CD4-positive, alpha-beta T cell treated with Interleukin-6 for 4 hours (primary cell): ENCODE measurements around the gene CDC5L.
A peak's percentile ranks its signal among the peaks of the same experiment; 100 is the strongest.
"Not testable (repeated sequence)": the region's sequence is repeated elsewhere in the genome, so short reads cannot be mapped to it uniquely, and the experiment has no call there.

Experiments
- DNase-seq: peaks from one replicate; pipeline ENCODE4 v3.0.0-alpha.2; 2020; ENCODE audit warnings: mixed read lengths

Gene CDC5L

DNA sequence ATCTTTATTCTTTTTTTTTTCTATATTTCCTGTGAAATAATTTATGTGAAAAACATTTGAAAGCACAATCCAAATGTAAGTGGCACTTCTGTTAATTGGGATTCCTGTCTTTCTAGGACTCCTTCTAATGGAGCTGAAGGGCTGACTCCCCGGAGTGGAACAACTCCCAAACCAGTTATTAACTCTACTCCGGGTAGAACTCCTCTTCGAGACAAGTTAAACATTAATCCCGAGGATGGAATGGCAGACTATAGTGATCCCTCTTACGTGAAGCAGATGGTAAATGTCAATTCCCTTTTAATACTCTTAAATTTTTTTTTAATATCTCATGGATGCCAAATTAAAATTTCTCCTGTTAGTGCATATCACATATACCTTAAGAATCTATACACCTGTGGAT, 35.0 kb downstream of the CDC5L start:
- no peak for DNase-seq

DNA sequence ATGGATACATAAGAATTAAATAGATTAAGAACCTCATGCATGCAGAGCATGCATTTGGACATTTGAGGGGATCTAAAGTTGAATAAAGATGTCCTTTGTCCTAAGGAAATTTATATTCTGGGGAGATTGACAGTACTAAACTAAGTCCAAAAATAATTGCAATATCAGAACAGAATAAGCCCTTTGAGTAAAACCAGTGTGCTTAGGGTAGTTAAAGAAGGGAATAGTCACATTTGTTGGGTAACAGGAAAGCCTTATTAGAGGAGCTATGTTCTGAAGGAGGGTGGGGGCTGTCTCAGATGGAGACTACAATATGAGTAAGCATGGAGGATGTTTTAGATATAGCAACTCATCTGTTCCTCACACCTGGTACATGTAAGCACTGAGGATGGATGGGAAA, 35.8 kb downstream of the CDC5L start:
- no peak for DNase-seq

DNA sequence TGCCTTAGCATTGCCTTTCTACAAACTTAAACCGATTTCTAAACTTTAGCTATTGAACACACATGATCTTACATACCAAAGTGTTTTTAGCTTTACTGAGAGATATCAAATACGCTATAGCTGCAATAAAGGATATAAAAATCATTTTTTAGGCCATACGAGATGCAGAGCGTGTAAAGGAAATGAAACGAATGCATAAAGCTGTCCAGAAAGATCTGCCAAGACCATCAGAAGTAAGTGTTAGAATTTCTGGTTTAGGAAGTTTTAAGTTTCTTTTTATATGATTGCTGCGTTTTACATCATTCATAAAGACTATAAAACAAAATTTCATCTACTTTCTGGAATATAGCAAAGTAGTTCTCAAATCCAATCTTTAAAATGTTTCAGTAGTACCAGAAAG, 38.4 kb downstream of the CDC5L start:
- DNase-seq: no peak

DNA sequence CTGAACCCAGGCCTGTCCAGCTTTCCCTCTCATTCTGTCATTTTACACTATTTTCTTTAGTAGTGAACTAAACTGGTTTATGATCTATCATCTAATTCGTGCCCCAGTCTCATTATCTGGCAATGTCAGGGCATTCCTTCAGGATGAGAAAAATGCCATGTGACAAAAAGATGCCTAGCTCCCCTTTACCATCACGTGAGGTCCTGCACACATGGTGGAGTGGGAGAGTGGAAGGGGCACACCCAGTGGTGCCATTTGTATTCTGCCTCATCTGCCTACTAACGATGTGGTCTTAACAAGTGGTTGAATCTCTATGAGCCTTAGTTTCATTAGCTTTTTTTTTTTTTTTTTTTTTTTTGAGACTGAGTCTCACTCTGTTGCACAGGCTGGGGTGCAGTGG, 41.2 kb downstream of the CDC5L start:
- DNase-seq: no peak

DNA sequence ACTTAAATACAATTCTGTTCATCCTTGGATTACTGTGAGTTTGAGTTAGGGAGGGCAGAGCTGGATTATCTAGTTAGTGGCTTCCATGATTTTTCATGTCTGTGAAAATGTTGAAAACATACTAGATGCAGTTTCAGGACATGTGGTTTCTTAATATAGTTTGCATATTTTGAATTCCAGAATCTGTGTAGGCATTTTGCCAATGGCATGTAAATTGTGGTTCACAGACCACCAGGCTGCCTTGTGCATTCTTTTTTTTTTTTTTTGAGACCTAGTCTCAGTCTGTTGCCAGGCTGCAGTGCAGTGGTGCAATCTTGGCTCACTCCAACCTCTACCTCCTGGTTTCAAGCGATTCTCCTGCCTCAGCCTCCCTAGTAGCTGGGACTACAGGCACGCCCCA, 42.8 kb downstream of the CDC5L start:
- DNase-seq: no peak

DNA sequence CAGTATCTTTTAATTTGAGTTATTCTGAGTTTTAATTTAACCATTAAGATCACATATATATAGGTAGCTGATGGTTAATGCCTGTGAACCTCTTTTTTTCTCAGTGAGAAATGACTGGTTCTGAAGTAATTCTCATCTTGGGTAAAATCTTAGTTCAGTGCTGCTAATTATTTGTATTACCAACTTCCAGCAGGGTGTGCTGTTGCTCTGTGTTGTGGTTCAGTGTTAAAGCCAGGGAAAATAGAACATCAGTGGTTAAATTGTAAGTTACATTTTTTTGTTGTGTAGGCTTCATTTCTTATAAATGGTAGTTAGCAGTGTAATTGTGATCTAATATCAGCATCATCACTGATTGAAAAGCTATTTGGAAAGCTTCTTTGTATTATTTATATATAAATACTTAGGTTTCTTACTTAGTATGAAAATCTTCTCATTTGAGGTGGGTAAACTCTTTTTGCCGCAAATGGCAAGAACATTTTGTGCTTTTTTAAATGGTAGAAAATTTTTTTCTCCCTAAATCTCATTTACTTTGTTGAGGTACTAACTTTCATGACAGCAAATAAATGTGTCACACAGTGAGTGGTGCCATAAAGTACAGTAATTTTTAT, 43.7 kb downstream of the CDC5L start:
- DNase-seq: peak; percentile 51

DNA sequence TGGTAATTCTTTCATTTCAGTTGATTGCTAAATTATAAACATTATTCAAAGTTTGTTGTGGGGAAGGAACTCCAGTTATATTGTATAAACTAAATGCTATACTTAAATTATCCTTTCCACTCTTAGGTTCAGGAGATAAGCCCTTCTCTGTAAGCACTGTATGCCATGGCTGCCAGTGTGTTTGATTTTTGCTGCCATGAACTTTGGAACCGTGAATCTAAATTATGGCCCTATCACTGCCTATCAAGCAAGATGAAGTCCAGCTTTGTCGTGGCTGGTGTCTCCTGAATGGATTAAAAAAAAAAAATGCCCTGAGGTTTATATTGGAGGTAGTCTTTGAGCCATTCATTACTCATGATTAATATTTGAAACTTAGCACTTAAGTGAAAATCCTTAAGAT, 44.7 kb downstream of the CDC5L start:
- DNase-seq: no peak

DNA sequence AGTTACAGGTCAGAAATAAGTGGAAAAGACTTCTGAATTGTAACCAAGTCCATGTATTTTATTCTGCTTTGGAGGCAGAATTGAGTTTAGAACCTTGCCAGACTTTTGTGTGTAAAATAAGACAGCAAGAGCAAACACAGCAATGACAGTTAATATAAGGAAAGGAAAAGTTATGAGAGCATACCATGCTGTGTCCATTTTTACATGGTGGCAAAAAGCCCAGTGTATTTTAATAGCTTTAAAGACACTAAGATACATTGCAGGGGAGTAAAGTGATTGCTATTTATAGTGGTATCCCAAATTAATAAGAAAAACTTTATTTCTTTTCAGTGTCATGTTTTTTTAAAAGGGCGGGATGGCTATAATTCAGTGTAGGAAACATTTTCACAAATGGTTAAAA, 45.2 kb downstream of the CDC5L start:
- no peak for DNase-seq

DNA sequence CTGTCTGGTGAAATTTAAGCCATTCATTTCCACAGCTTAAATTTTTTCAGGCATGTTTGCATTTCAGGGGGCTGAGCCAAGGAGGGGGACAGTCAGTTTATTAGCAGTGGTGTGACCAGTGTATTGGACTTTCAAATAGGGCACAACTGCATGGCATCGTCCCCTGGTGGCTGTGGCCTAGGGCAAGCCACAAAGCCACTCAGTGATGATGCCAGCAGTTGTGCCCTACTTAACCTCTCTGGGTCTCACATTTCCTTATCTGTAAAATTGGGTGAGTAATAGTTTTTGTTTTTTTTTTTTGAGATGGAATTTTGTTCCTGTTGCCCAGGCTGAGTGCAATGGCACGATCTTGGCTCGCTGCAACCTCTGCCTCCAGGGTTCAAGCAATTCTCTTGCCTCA, 48.0 kb downstream of the CDC5L start:
- DNase-seq: no peak

DNA sequence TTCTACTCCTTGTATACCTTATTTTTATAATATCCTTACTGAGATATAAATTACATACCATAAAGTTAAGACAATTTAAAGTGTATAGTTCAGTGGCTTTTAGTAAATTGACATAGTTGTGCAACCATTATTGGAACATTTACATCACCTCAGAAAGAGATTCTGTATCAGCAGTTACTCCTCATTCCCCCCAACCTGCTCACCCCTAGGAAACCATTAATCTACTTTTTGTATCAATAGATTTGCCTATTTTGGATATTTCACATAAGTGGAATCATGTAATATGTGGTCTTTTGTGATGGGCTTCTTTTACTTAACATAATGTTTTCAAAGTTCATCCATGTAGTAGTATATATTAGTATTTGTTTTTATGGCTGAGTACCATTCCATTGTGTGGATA, 51.3 kb downstream of the CDC5L start:
- no peak for DNase-seq

DNA sequence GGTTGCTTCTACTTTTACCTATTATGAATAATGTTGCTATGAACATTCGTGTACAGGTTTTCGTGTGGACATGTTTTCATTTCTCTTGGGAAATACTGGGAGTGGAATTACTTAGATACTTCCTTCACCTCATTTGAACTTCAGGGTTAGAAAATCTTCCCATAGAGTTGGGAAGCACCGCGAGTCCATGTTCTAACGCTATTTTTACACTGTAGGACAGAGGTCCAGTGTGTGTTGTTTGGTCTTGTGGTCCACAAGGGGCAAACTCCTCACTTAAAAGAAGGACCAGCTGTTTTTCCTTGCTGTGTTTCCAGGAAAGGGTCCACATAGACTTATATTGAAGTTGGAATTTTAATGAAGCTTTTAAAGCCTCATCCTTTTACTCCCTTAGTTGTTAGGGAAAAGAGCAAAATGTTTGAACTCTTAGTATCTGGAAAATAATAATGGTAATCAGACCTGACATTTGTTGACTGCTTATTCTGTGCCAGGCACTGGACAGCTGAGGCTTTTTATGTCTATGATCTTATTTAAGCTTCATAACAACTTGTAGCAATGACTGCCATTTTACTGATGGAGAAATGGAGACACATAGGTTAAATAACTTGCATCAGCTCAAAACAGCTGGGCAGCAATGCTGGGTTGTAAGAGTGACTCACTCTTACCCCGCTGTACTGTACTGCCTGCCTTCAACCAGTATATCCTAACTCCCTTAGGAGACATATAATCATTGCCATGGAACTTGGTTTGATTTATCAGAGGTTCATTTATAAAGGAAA, 52.0 kb downstream of the CDC5L start:
- no peak for DNase-seq

DNA sequence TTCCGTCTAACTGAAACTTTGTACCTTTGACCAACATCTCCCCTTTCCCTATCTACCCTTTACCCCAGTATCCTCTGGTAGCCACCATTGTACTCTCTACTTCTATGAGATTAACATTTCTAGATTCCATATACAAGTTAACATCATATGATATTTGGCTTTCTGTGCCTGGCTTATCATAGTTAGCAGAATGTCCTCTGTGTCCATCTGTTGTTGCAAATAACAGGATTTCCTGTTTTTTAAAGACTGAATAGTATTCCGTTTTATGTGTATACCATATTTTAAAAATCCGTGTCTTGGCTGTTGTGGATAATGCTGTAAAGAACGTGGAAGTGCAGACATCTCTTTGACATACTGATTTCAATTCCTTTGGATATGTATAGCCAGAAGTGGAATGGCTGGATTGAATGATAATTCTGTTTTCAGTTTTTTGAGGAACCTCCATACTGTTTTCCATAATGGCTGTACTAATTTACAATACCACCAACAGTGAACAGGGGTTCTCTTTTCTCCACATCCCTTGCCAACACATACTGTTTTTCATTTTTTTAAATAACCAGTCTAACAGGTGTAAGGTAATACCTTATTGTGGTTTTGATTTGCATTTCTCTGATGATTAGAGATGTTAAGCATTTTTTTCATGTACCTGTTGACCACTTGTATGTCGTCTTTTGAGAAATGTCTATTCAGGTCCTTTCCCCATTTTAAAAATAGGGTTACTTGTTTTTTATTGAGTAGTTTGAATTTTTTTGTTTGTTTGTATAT, 53.8 kb downstream of the CDC5L start:
- no peak for DNase-seq

DNA sequence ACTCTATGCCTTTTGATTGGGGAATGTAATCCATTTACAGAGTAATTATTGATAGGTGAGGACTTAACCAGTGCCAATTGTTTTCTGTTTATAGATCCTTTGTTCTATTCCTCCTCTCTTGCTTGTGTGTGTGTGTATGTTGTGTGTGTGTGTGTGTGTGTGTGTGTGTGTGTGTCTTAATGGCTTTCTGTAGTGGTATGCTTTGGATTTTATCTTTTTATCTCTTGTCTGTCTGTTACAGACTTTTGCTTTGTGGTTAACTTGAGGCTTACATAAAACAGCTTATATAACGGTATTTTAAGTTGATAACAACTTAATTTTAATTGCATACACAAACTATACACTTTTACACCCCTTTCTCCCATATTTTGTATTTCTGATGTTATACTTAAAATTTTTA, 54.7 kb downstream of the CDC5L start:
- DNase-seq: no peak

DNA sequence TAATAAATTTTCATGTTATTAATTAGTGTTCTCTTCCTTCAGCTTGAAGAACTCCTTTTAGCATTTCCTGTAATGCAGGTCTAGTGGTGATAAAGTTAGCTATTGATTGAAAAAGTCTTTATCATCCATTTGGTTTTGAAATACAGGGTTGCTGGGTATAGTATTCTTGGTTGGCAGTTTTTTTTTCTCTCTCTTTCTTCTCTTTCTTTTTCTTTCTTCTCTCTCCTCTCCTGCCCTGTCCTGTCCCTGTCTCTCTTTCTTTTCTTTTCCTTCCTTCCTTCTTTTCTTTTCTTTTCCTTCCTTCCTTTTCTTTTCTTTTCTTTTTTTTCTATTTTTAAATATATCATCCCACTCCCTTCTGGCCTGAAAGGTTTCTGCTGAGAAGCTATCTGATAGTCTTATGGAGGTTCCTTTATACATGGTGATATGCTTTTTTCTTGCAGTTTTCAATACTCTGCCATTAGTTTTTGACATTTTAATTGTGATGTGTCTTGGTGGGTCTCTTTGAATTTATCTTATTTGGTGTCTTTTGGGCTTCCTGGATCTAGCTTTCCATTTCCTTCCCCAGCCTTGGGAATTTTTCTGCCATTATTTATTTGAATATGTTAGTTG, 55.4 kb downstream of the CDC5L start:
- no peak for DNase-seq

DNA sequence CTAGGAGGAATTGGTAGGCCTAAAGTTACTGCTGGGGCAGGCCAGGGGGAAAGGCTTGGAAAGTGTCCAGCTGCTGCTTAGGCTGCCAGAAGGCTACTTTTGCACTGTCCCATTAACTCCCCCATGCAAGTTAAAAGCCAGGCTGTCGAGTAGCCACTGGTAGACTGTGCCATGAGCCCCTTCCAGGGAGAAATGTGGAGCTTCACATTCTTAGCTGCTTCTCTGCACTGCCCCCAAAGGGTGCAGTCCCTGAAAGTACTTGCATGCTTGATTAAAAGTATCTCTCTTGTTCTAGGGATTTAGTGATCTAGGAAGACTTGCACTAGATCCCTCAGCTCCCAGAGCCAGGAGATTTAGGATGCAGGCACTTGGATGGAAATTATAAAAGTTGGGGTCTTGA, 57.3 kb downstream of the CDC5L start:
- DNase-seq: no peak

DNA sequence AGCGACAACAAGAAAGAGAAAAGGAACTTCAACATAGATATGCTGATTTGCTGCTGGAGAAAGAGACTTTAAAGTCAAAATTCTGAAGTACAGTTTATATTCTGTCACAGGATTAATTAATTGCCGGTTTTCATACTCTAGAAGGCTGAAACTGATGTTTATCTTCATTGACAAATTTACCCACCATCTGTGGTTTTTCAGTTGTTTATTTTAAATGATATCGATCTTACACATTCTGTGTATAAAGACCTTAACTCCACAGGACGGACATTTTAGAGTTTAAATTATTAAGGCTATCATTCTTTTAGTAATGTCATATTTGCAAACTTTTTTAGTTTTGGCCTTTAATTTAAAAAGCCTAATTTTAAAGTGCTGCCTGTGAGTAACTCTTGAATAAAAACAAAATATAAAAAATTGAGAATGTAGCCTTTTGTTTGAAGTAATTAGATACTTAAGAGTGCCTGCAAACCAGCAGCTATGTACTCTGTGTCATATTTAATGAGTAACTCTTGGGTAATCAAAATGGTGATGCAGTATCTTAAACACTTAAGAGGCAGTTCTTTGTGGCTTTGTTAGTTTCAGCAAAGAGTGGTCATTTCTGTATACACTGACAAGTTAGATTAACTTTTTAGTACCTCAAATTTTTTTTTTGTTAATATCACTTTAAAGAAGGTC, 59.3 kb downstream of the CDC5L start:
- no peak for DNase-seq

DNA sequence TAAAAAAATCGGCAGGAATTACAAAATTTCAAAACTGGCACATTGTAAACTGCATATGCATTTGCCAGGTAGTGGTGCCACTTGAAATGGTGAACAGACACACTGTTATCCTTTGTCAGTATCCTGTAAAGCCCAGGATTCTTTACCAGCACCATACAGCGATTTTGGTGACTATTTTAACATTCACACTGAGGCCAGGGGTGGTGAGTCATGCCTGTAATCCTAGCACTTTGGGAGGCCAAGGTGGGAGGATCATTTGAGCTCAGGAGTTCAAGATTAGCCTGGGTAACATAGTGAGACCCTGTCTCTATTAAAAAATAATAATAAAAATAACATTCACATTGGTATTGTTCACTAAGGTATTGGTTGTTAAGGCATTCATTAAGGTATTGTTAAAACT, 61.7 kb downstream of the CDC5L start:
- not testable (repeated sequence) for DNase-seq

DNA sequence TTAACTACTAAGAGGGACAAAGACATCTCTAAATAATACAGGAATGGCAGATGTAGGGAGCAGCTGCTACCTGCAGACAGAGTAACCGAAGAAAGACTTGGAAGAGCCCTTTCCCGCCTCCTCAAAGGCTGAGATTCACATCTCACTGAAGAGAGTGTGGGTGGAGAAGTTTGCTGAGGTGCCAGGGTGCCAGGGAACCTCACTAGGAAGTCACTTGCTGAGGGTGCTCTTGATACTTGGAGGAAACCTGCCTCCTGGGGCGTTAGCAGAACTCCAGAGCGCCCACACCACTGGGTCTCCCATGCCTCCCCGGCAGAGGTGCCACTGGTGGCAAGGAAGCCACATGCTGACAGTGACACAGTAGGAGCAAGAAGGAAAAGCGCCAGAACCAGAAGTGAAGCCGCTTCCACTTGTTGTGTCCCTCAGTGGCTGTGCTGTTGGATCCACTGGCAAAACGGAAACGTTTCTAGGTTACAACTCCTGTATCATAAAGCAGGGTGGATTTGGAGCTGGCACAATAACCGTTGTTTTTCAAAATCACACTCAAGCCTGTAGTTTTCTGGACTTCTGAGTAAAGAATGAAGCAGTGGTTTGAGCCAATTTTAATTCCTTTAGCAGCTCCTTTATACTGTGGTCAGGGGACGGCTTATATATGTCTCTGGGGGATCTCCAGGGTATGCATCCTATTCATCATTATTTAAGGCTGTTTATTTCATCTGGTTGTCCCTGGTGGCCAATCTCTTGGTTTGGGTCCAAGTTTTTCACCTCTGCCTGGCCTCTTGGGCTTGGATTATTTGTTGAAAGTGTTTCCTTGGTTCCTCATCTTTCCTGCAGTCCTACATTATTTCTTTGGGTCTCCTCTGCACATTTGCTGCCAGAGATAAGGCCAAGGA, 64.5 kb downstream of the CDC5L start:
- no peak for DNase-seq

DNA sequence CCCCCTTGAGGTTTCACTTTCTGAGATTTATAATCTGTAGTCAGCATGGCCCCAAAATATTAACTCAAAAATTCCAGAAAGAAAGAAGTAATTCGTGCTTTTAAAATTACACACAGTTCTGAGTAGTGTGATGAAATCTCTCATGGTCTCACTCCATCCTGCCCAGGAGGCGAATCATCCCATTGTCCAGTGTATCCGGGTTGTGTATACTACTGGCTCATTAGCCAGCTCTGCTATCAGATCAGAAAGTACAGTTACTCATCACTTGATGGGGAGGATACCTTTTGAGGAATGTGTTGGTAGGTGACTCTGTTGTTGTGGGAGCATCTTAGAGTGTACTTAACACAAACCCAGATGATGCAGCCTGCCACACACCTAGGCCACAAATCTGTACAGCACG, 65.2 kb downstream of the CDC5L start:
- no peak for DNase-seq

DNA sequence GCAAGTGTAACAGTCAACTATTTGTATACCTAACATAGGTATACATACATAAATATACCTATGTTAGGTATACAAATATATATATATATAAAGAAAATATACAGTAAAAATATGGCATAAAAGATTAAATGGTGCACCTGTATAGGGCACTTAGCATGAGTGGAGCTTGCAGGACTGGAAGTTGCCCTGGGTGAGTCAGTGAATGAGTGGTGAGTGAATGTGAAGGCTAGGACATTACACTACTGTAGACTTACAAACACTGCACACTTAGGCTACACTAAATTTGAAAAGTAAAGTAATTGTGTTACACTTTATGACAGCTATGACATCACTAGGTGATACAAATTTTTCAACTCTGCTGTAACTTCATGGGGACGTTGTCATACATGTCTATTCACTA, 65.6 kb downstream of the CDC5L start:
- DNase-seq: no peak

DNA sequence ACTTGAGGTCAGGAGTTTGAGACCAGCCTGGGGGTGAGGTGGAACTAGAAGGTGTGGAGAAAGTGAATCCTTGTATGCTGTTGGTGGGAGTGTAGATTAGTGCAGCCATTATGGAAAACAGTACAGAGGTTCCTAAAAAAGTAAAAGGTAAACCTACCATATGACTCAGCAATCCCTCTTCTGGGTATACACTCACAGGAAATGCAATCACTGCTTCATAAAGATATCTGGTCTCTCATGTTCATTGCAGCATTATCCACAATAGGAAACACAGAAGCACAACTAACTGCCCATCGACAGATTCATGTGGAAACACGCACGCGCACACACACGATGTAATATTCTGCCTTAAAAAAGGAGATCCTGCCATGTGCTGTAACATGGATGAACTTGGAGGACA, 66.7 kb downstream of the CDC5L start:
- no peak for DNase-seq
